ENCODE results near the gene ARHGAP15. TPM values are rescaled to one million over a fixed set of nuclear protein-coding genes. Genes with fewer than 3 reads are reported as not detected.

ARHGAP15 gene
- total and polyA plus RNA-seq, 2 donors from 2014 or later: 5.7 to 23.1 TPM

DNA sequence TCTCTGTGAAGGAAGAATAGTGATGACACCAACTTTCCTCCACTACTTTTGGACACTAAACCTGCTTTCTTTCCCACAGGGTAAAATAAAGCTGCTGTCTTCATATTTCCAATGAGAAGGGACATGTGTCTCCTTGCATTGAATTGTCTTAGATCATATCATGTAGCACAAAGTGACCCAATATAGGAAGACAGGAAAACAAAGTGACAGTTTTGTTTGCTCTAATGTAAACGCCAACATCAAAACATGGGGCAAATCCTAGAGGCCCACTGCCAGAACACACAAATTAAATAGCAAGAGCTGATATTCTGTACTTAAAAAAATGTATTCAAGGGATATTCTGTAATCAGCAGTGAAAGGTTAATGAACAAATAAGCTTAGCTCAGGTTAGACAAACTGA, 36.1 kb downstream of the ARHGAP15 start:
- DNase-seq (no peak), FAIRE-seq (no peak)

GRCh38 chr2:143169105-143169504, 39.9 kb downstream of the ARHGAP15 start:
- intact Hi-C loops (cut with DNase I): no loop called here
- FAIRE-seq: no peak

More for the DNA sequence above, 36.1 kb downstream of the ARHGAP15 start:
- Histone ChIP-seq H3K4me3 (ENCODE audit: low read length in 3 of 3) (no peak overlapping the region), H3K9me3 (ENCODE audit: control insufficient read depth in 2 of 3, insufficient read depth in 1 of 3, low read length in 3 of 3) (no peaks in the 10 kb centered on the region), H3K9ac (ENCODE audit: low read length in 3 of 3) (no peak overlapping the region), H3K4me1 (ENCODE audit: control insufficient read depth in 2 of 3, insufficient read depth in 2 of 3, low read depth in 1 of 3, low read length in 3 of 3) (no peaks in the 10 kb centered on the region), H3K27me3 (ENCODE audit: control insufficient read depth, insufficient read depth, low read length) (no peaks in the 10 kb centered on the region), H3K36me3 (ENCODE audit: control insufficient read depth in 2 of 3, insufficient read depth in 3 of 3, low read length in 3 of 3) (no peaks in the 10 kb centered on the region), H3K27ac (ENCODE audit: low read depth in 2 of 2, low read length in 2 of 2) (no peak overlapping the region)
- intact Hi-C loops (cut with DNase I): no loop called here
- no peak for TF ChIP-seq CTCF (IDR thresholded peaks at IDR 0.05; ENCODE audit: borderline replicate concordance, extremely low read depth, insufficient read depth)

DNA sequence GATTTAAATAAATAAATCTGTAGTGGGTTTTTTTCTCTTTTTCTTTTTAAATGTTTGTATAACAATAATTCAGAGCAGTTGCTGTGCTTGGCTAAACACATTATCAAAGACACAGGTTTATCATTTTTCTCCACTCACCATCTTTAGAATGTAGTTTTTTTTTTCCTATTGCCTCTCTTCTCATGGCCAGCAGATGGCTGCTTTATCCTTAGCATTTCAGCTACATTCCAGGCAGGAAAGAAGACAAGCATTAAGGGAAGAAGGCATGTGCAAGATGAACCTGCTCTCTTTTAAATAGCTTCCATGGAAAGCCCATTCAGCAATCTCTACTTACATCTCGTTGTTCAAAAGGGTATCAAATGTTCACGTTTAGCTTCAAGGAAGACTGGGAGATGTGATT, 42.6 kb downstream of the ARHGAP15 start:
- Histone ChIP-seq H3K4me3 (ENCODE audit: low read length in 3 of 3) (no peak overlapping the region), H3K36me3 (ENCODE audit: control insufficient read depth in 2 of 3, insufficient read depth in 3 of 3, low read length in 3 of 3) (no peaks in the 10 kb centered on the region), H3K9me3 (ENCODE audit: control insufficient read depth in 2 of 3, insufficient read depth in 1 of 3, low read length in 3 of 3) (no peaks in the 10 kb centered on the region), H3K4me1 (ENCODE audit: control insufficient read depth in 2 of 3, insufficient read depth in 2 of 3, low read depth in 1 of 3, low read length in 3 of 3) (no peaks in the 10 kb centered on the region), H3K27me3 (ENCODE audit: control insufficient read depth, insufficient read depth, low read length) (no peaks in the 10 kb centered on the region), H3K9ac (ENCODE audit: low read length in 3 of 3) (no peak overlapping the region), H3K27ac (ENCODE audit: low read depth in 2 of 2, low read length in 2 of 2) (no peak overlapping the region)
- intact Hi-C loops (cut with DNase I): no loop called here
- TF ChIP-seq CTCF (IDR thresholded peaks at IDR 0.05; ENCODE audit: borderline replicate concordance, extremely low read depth, insufficient read depth): no peak
- peak in 2 of 5 donors; percentile 13 to 55 for DNase-seq
- FAIRE-seq: no peak

More at GRCh38 chr2:143169105-143169504, 39.9 kb downstream of the ARHGAP15 start:
- H3K36me3 ChIP-seq (ENCODE audit: control insufficient read depth in 2 of 3, insufficient read depth in 3 of 3, low read length in 3 of 3): no peaks in the 10 kb centered on the region
- DNase-seq: no peak
- H3K4me1 ChIP-seq (ENCODE audit: control insufficient read depth in 2 of 3, insufficient read depth in 2 of 3, low read depth in 1 of 3, low read length in 3 of 3): no peaks in the 10 kb centered on the region
- H3K9me3 ChIP-seq (ENCODE audit: control insufficient read depth in 2 of 3, insufficient read depth in 1 of 3, low read length in 3 of 3): no peaks in the 10 kb centered on the region
- no peak for TF ChIP-seq CTCF (IDR thresholded peaks at IDR 0.05; ENCODE audit: borderline replicate concordance, extremely low read depth, insufficient read depth)
- H3K27me3 ChIP-seq (ENCODE audit: control insufficient read depth, insufficient read depth, low read length): no peaks in the 10 kb centered on the region
- H3K27ac ChIP-seq (ENCODE audit: low read depth in 2 of 2, low read length in 2 of 2): no peak overlapping the region
- H3K9ac ChIP-seq (ENCODE audit: low read length in 3 of 3): no peak overlapping the region
- H3K4me3 ChIP-seq (ENCODE audit: low read length in 3 of 3): no peak overlapping the region

GRCh38 chr2:143175438-143175837, 46.2 kb downstream of the ARHGAP15 start:
- H3K9ac ChIP-seq (ENCODE audit: low read length in 3 of 3): no peak overlapping the region
- H3K27me3 ChIP-seq (ENCODE audit: control insufficient read depth, insufficient read depth, low read length): no peaks in the 10 kb centered on the region
- no peak for DNase-seq
- no peaks in the 10 kb centered on the region for H3K4me1 ChIP-seq (ENCODE audit: control insufficient read depth in 2 of 3, insufficient read depth in 2 of 3, low read depth in 1 of 3, low read length in 3 of 3)
- no peak overlapping the region for H3K27ac ChIP-seq (ENCODE audit: low read depth in 2 of 2, low read length in 2 of 2)
- intact Hi-C loops (cut with DNase I): no loop called here
- FAIRE-seq: no peak
- H3K9me3 ChIP-seq (ENCODE audit: control insufficient read depth in 2 of 3, insufficient read depth in 1 of 3, low read length in 3 of 3): no peaks in the 10 kb centered on the region
- H3K36me3 ChIP-seq (ENCODE audit: control insufficient read depth in 2 of 3, insufficient read depth in 3 of 3, low read length in 3 of 3): no peaks in the 10 kb centered on the region
- TF ChIP-seq CTCF (IDR thresholded peaks at IDR 0.05; ENCODE audit: borderline replicate concordance, extremely low read depth, insufficient read depth): no peak
- H3K4me3 ChIP-seq (ENCODE audit: low read length in 3 of 3): no peak overlapping the region

Measured in kidney (tissue), 14 donors.